HepG2 (cell line): Measurements from ENCODE around the gene SLTM. TPM values are rescaled to one million over a fixed set of nuclear protein-coding genes. Genes with fewer than 3 reads are reported as not detected.
A peak's percentile ranks its signal among the peaks of the same experiment; 100 is the strongest.

Experiments
- ARHGAP35 ChIP-seq: sonication (generic); formaldehyde crosslinking; IDR thresholded peaks from 2 replicates; pipeline ENCODE4 v1.9.0; 2022; ENCODE audit warnings: mild to moderate bottlenecking, inconsistent platforms, moderate library complexity, missing genetic modification reagents, borderline replicate concordance
- ARID2 ChIP-seq: sonication (generic); formaldehyde crosslinking; IDR thresholded peaks from 2 replicates; pipeline ENCODE4 v1.8.1; 2022; ENCODE audit warnings: mild to moderate bottlenecking, missing genetic modification reagents, borderline replicate concordance
- EHMT2 ChIP-seq: fragments of 200-600 bp; sonication (generic); IDR thresholded peaks from 2 replicates; pipeline ENCODE4 v1.7.0; 2017; ENCODE audit warnings: antibody characterized with exemption, low read depth, low read length, borderline replicate concordance
- ESRRA ChIP-seq: sonication (generic); formaldehyde crosslinking; IDR thresholded peaks from 2 replicates; pipeline ENCODE4 v1.5.1; 2020; ENCODE audit warnings: mild to moderate bottlenecking, low read depth, missing genetic modification reagents
- FOXA3 ChIP-seq: IDR thresholded peaks from 2 replicates; pipeline ENCODE4 v1.6.1; 2016; ENCODE audit warnings: missing genetic modification reagents, missing compliant biosample characterization
- ISL2 ChIP-seq: sonication (generic); formaldehyde crosslinking; IDR thresholded peaks from 2 replicates; pipeline ENCODE4 v1.5.0; 2020; ENCODE audit warnings: missing genetic modification reagents
- KDM2A ChIP-seq: sonication (generic); formaldehyde crosslinking; IDR thresholded peaks from 2 replicates; pipeline ENCODE4 v1.4.0; 2020; ENCODE audit warnings: low read depth, missing genetic modification reagents, borderline replicate concordance
- PHB2 ChIP-seq: fragments of 450-650 bp; IDR thresholded peaks from 2 replicates; pipeline ENCODE4 v1.6.1; 2018; ENCODE audit not compliant: partially characterized antibody
- POLR2AphosphoS5 ChIP-seq: IDR thresholded peaks from 2 replicates; pipeline ENCODE4 v1.6.1; 2012; ENCODE audit warnings: low read depth, low read length
- PTBP1 ChIP-seq: fragments of 200-400 bp; formaldehyde crosslinking; IDR thresholded peaks from 2 replicates; pipeline ENCODE4 v1.6.1; 2018; ENCODE audit warnings: low read length, low read depth; ENCODE audit not compliant: poor library complexity, severe bottlenecking
- RFXANK ChIP-seq: IDR thresholded peaks from 2 replicates; pipeline ENCODE4 v1.6.1; 2016
- SIX1 ChIP-seq: sonication (generic); formaldehyde crosslinking; IDR thresholded peaks from 2 replicates; pipeline ENCODE4 v1.4.0; 2020; ENCODE audit warnings: missing genetic modification reagents, borderline replicate concordance
- SMC3 ChIP-seq: IDR thresholded peaks from 2 replicates; pipeline ENCODE4 v1.6.1; 2011; ENCODE audit warnings: low read length, improper control_type of control experiment
- TARDBP ChIP-seq: sonication (generic); formaldehyde crosslinking; IDR thresholded peaks from 2 replicates; pipeline ENCODE4 v1.8.0; 2022; ENCODE audit warnings: mild to moderate bottlenecking, missing genetic modification reagents
- ZBTB34 ChIP-seq: sonication (generic); formaldehyde crosslinking; IDR thresholded peaks from 2 replicates; pipeline ENCODE4 v1.8.0; 2022; ENCODE audit warnings: mild to moderate bottlenecking, missing genetic modification reagents
- ZNF382 ChIP-seq: sonication (generic); formaldehyde crosslinking; IDR thresholded peaks from 2 replicates; pipeline ENCODE4 v1.5.0; 2020; ENCODE audit warnings: missing genetic modification reagents, mild to moderate bottlenecking, borderline replicate concordance
- ZNF598 ChIP-seq: sonication (generic); formaldehyde crosslinking; IDR thresholded peaks from 2 replicates; pipeline ENCODE4 v1.5.1; 2020; ENCODE audit warnings: mild to moderate bottlenecking, missing genetic modification reagents, borderline replicate concordance
- polyA plus RNA-seq, 8 experiments: library from polyadenylated mRNA; depleted of rRNA in 3 of 8; stranded (reverse) in 7 of 8; unstranded in 1 of 8; fragments of >200 nt; fragmentation: Illumina TruSeq in 4 of 8; extraction: Trizol in 4 of 8; gene quantifications; 2 replicates each; pipeline versions ENCODE4 v1.2.1 to v1.2.3, GENCODE V29; 2011 to 2016; ENCODE audit warnings: low read depth in 4 of 8, missing spikeins in 1 of 8, mixed read lengths in 1 of 8; ENCODE audit not compliant: insufficient read depth in 1 of 8
- total RNA-seq, 5 experiments: library from RNA; depleted of rRNA; stranded (reverse); fragments of >200 nt; fragmentation: Illumina TruSeq; extraction: Trizol; gene quantifications; 2 replicates each; pipeline ENCODE4 v1.2.3, GENCODE V29; 2016; ENCODE audit warnings: low read depth in 1 of 5
- TF ChIP-seq, protein P1 (sequence below): sonication (generic); formaldehyde crosslinking; IDR thresholded peaks from 2 replicates; pipeline ENCODE4 v1.5.0; 2020; ENCODE audit warnings: missing genetic modification reagents, mild to moderate bottlenecking, borderline replicate concordance
- TF ChIP-seq, protein P2 (sequence below): IDR thresholded peaks from 2 replicates; pipeline ENCODE4 v1.6.1; 2016; ENCODE audit warnings: mild to moderate bottlenecking
- TF ChIP-seq, protein P3 (sequence below): sonication (generic); formaldehyde crosslinking; conservative IDR thresholded peaks from 2 replicates; pipeline ENCODE4 v1.5.0; 2020; ENCODE audit warnings: missing genetic modification reagents
- TF ChIP-seq, protein P4 (sequence below): IDR thresholded peaks from 2 replicates; pipeline ENCODE4 v1.6.1; 2012; ENCODE audit warnings: low read depth, low read length, improper control_type of control experiment
- TF ChIP-seq, protein P5 (sequence below): sonication (generic); formaldehyde crosslinking; IDR thresholded peaks from 2 replicates; pipeline ENCODE4 v1.5.0; 2020; ENCODE audit warnings: missing genetic modification reagents

Gene SLTM
- total and polyA plus RNA-seq, 2 of the 13 experiments (the other 11 are each of a cell fraction or from before 2014, with no cell fraction given), result 22.0 to 64.2 TPM

- no peak for TF ChIP-seq ZNF382
- TF ChIP-seq, protein P1, sequence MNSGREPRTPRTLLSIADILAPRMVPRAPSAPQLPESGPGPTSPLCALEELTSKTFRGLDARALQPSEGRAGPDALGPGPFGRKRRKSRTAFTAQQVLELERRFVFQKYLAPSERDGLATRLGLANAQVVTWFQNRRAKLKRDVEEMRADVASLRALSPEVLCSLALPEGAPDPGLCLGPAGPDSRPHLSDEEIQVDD (CRISPR knock-in tag), result no peak
- peak; percentile 91 for TF ChIP-seq ESRRA (CRISPR knock-in tag)
- TF ChIP-seq KDM2A (CRISPR knock-in tag), result peak; percentile 46
- TF ChIP-seq, protein P2, sequence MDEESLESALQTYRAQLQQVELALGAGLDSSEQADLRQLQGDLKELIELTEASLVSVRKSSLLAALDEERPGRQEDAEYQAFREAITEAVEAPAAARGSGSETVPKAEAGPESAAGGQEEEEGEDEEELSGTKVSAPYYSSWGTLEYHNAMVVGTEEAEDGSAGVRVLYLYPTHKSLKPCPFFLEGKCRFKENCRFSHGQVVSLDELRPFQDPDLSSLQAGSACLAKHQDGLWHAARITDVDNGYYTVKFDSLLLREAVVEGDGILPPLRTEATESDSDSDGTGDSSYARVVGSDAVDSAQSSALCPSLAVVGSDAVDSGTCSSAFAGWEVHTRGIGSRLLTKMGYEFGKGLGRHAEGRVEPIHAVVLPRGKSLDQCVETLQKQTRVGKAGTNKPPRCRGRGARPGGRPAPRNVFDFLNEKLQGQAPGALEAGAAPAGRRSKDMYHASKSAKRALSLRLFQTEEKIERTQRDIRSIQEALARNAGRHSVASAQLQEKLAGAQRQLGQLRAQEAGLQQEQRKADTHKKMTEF (CRISPR knock-in tag), result peak; percentile 93
- TF ChIP-seq SMC3, result no peak
- TF ChIP-seq FOXA3 (CRISPR knock-in tag), result peak; percentile 62
- TF ChIP-seq, protein P3, sequence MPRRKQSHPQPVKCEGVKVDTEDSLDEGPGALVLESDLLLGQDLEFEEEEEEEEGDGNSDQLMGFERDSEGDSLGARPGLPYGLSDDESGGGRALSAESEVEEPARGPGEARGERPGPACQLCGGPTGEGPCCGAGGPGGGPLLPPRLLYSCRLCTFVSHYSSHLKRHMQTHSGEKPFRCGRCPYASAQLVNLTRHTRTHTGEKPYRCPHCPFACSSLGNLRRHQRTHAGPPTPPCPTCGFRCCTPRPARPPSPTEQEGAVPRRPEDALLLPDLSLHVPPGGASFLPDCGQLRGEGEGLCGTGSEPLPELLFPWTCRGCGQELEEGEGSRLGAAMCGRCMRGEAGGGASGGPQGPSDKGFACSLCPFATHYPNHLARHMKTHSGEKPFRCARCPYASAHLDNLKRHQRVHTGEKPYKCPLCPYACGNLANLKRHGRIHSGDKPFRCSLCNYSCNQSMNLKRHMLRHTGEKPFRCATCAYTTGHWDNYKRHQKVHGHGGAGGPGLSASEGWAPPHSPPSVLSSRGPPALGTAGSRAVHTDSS (CRISPR knock-in tag), result no peak
- TF ChIP-seq SIX1 (CRISPR knock-in tag), result no peak
- peak; percentile 72; the same call in 1 of the 2 replicates for TF ChIP-seq TARDBP (CRISPR knock-in tag)
- peak; percentile 91; the same call in 1 of the 2 replicates for TF ChIP-seq ARID2
- no peak for TF ChIP-seq RFXANK (CRISPR knock-in tag)
- peak; percentile 73; the same call in 1 of the 2 replicates for TF ChIP-seq ZNF598 (CRISPR knock-in tag)
- TF ChIP-seq EHMT2, result no peak
- TF ChIP-seq, protein P4, sequence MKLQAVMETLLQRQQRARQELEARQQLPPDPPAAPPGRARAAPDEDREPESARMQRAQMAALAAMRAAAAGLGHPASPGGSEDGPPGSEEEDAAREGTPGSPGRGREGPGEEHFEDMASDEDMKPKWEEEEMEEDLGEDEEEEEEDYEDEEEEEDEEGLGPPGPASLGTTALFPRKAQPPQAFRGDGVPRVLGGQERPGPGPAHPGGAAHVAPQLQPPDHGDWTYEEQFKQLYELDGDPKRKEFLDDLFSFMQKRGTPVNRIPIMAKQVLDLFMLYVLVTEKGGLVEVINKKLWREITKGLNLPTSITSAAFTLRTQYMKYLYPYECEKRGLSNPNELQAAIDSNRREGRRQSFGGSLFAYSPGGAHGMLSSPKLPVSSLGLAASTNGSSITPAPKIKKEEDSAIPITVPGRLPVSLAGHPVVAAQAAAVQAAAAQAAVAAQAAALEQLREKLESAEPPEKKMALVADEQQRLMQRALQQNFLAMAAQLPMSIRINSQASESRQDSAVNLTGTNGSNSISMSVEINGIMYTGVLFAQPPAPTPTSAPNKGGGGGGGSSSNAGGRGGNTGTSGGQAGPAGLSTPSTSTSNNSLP, result no peak
- peak; percentile 36; the same call in 1 of the 2 replicates for TF ChIP-seq ISL2 (CRISPR knock-in tag)
- TF ChIP-seq PHB2, result no peak
- peak; percentile 71 for TF ChIP-seq POLR2AphosphoS5
- peak; percentile 84; the same call in 1 of the 2 replicates for TF ChIP-seq ARHGAP35
- TF ChIP-seq, protein P5, sequence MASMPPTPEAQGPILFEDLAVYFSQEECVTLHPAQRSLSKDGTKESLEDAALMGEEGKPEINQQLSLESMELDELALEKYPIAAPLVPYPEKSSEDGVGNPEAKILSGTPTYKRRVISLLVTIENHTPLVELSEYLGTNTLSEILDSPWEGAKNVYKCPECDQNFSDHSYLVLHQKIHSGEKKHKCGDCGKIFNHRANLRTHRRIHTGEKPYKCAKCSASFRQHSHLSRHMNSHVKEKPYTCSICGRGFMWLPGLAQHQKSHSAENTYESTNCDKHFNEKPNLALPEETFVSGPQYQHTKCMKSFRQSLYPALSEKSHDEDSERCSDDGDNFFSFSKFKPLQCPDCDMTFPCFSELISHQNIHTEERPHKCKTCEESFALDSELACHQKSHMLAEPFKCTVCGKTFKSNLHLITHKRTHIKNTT (CRISPR knock-in tag), result no peak
- TF ChIP-seq ZBTB34 (CRISPR knock-in tag), result peak; percentile 90
- TF ChIP-seq PTBP1, result no peak
These were observed 68.7 kb downstream of the SLTM start (continued) for GRCh38 chr15:58864602-58865424.
